ENCODE results near the gene FAM240A. TPM values are rescaled to one million over a fixed set of nuclear protein-coding genes. Genes with fewer than 3 reads are reported as not detected.

The FAM240A gene
- total and polyA plus RNA-seq, 2 donors (not counting 1 experiment from before 2014, with no cell fraction given) = not detected

DNA sequence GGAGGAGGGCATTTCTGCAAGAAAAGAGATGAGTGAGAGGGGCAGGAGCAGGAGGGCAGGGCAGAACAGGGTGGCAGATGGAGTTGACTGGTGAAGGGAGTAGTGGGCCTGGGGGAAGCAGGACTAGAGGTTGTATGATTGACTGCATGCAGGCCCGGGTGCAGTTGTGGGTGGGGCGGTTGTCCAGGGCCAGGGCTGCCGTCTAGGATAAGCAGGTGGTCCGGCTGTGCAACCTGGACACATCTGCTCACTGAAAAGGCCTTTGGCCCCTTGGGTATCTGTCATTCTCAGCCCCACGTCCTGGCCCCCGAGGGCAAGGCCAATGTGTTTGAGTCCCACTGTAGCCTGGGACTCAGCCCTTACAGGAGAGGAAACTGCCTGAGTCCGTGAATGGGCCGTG lies 55.8 kb downstream of the FAM240A start:
- CTCF ChIA-PET = no interaction called here
- H3K4me3 ChIP-seq (ENCODE audit: control extremely low read depth in 1 of 5, extremely low read depth in 1 of 5, insufficient read depth in 1 of 5, low read depth in 2 of 5, low read length in 4 of 5) = no peak overlapping the region
- no peak overlapping the region for H3K4me2 ChIP-seq (replicated peaks; ENCODE audit: low read depth, low read length, poor library complexity, severe bottlenecking)
- no peak overlapping the region for H2AFZ ChIP-seq (ENCODE audit: insufficient read depth, low read depth, low read length, poor library complexity, severe bottlenecking)
- no peak for TF ChIP-seq EZH2 (IDR thresholded peaks at IDR 0.05; ENCODE audit: borderline replicate concordance, insufficient read depth, low read depth, low read length, poor library complexity, severe bottlenecking)
- TF ChIP-seq, protein P1, sequence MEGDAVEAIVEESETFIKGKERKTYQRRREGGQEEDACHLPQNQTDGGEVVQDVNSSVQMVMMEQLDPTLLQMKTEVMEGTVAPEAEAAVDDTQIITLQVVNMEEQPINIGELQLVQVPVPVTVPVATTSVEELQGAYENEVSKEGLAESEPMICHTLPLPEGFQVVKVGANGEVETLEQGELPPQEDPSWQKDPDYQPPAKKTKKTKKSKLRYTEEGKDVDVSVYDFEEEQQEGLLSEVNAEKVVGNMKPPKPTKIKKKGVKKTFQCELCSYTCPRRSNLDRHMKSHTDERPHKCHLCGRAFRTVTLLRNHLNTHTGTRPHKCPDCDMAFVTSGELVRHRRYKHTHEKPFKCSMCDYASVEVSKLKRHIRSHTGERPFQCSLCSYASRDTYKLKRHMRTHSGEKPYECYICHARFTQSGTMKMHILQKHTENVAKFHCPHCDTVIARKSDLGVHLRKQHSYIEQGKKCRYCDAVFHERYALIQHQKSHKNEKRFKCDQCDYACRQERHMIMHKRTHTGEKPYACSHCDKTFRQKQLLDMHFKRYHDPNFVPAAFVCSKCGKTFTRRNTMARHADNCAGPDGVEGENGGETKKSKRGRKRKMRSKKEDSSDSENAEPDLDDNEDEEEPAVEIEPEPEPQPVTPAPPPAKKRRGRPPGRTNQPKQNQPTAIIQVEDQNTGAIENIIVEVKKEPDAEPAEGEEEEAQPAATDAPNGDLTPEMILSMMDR (IDR thresholded peaks at IDR 0.05) = no peak
- H3K9ac ChIP-seq (ENCODE audit: low read length) = no peak overlapping the region
- H3K27me3 ChIP-seq (replicated peaks in 1 of 4; ENCODE audit: control extremely low read depth in 1 of 4, control insufficient read depth in 3 of 4, insufficient read depth in 4 of 4, low read length in 3 of 4) = no peaks in the 10 kb centered on the region
- H3K9me3 ChIP-seq (ENCODE audit: control extremely low read depth in 1 of 3, control insufficient read depth in 2 of 3, insufficient read depth in 1 of 3, low read length in 2 of 3) = no peaks in the 10 kb centered on the region
- H3K79me2 ChIP-seq (ENCODE audit: control insufficient read depth, insufficient read depth, low read length) = no peaks in the 10 kb centered on the region
- no peaks in the 10 kb centered on the region for H4K20me1 ChIP-seq (ENCODE audit: control insufficient read depth, insufficient read depth, low read length, poor library complexity, severe bottlenecking)
- Mint-ChIP-seq H3K27ac (no peak overlapping the region), H3K4me1 (no peaks in the 10 kb centered on the region), H3K4me3 (no peak overlapping the region), H3K9me3 (ENCODE audit: insufficient read depth) (no peaks in the 10 kb centered on the region), H3K27me3 (peaks cover 1% of the 10 kb centered on the region)
- H3K27ac ChIP-seq (ENCODE audit: low read length in 2 of 2) = no peak overlapping the region
- ATAC-seq (ENCODE audit: low read depth) (no peak), DNase-seq (no peak)
- H3K4me1 ChIP-seq (ENCODE audit: control insufficient read depth in 2 of 2, insufficient read depth in 2 of 2, low read length in 2 of 2) = no peaks in the 10 kb centered on the region
- intact Hi-C loops (cut with micrococcal nuclease) = no loop called here
- no peaks in the 10 kb centered on the region for H3K36me3 ChIP-seq (replicated peaks in 1 of 2; ENCODE audit: control extremely low read depth in 1 of 2, control insufficient read depth in 1 of 2, extremely low read depth in 1 of 2, insufficient read depth in 2 of 2, low read length in 1 of 2)
- WGBS (ENCODE audit: insufficient coverage) = 76% methylated on average over 8 of the region's 8 CpGs
- POLR2A ChIA-PET = no interaction called here

DNA sequence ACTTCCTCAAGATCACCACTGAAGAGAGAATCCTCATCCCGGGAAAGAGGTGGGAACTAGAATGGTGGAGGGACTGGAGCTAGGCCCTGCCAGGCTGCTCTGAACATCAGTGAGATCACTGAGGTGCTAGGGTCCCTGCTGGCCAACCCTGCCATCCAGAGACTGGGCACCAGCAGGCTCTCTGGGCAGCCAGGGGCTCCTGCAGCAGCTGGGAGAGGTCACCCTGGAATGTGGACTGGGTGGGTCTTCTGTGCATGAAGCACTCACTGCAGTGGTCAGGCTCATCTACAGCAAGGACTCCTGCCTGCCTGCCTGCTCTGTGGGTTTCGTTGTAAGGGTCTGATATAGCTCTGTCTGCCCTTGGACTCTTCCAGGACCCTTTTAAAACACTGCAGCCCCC lies 56.3 kb downstream of the FAM240A start:
- DNase-seq = no peak
- CTCF ChIA-PET = no interaction called here
- no peak for ATAC-seq (ENCODE audit: low read depth)

More for the DNA sequence above, 56.3 kb downstream of the FAM240A start:
- Mint-ChIP-seq H3K27me3 (peaks cover 6% of the 10 kb centered on the region), H3K4me3 (no peak overlapping the region), H3K9me3 (ENCODE audit: insufficient read depth) (no peaks in the 10 kb centered on the region), H3K27ac (no peak overlapping the region), H3K4me1 (no peaks in the 10 kb centered on the region)
- H3K79me2 ChIP-seq (ENCODE audit: control insufficient read depth, insufficient read depth, low read length) = no peaks in the 10 kb centered on the region
- peaks cover 0 to under 1% (median 0%) of the 10 kb centered on the region in 4 experiments for H3K27me3 ChIP-seq (replicated peaks in 1 of 4; ENCODE audit: control extremely low read depth in 1 of 4, control insufficient read depth in 3 of 4, insufficient read depth in 4 of 4, low read length in 3 of 4)
- H3K4me1 ChIP-seq (ENCODE audit: control insufficient read depth in 2 of 2, insufficient read depth in 2 of 2, low read length in 2 of 2) = no peaks in the 10 kb centered on the region
- no peak overlapping the region for H3K4me3 ChIP-seq (ENCODE audit: control extremely low read depth in 1 of 5, extremely low read depth in 1 of 5, insufficient read depth in 1 of 5, low read depth in 2 of 5, low read length in 4 of 5)
- POLR2A ChIA-PET = no interaction called here
- TF ChIP-seq EZH2 (IDR thresholded peaks at IDR 0.05; ENCODE audit: borderline replicate concordance, insufficient read depth, low read depth, low read length, poor library complexity, severe bottlenecking) = no peak
- TF ChIP-seq, protein P1 (IDR thresholded peaks at IDR 0.05) = no peak
- no peak overlapping the region for H3K27ac ChIP-seq (ENCODE audit: low read length in 2 of 2)
- no peaks in the 10 kb centered on the region for H3K9me3 ChIP-seq (ENCODE audit: control extremely low read depth in 1 of 3, control insufficient read depth in 2 of 3, insufficient read depth in 1 of 3, low read length in 2 of 3)
- no peak overlapping the region for H2AFZ ChIP-seq (ENCODE audit: insufficient read depth, low read depth, low read length, poor library complexity, severe bottlenecking)
- no peak overlapping the region for H3K9ac ChIP-seq (ENCODE audit: low read length)
- intact Hi-C loops (cut with micrococcal nuclease) = no loop called here
- 73% methylated on average over 1 of the region's 2 CpGs for WGBS (ENCODE audit: insufficient coverage)
- H3K4me2 ChIP-seq (replicated peaks; ENCODE audit: low read depth, low read length, poor library complexity, severe bottlenecking) = no peak overlapping the region
- no peaks in the 10 kb centered on the region for H4K20me1 ChIP-seq (ENCODE audit: control insufficient read depth, insufficient read depth, low read length, poor library complexity, severe bottlenecking)
- no peaks in the 10 kb centered on the region for H3K36me3 ChIP-seq (replicated peaks in 1 of 2; ENCODE audit: control extremely low read depth in 1 of 2, control insufficient read depth in 1 of 2, extremely low read depth in 1 of 2, insufficient read depth in 2 of 2, low read length in 1 of 2)

Measured in B cell (primary cell).